HG02973 (cell line): ENCODE data around the gene TUBB6.

Experiments used
- ATAC-seq: cut with Tn5 transposase; IDR thresholded peaks from one replicate; pipeline ENCODE4 v1.9.1; 2021; ENCODE audit warnings: moderate library complexity; ENCODE audit not compliant: unreplicated experiment

TUBB6 gene

DNA sequence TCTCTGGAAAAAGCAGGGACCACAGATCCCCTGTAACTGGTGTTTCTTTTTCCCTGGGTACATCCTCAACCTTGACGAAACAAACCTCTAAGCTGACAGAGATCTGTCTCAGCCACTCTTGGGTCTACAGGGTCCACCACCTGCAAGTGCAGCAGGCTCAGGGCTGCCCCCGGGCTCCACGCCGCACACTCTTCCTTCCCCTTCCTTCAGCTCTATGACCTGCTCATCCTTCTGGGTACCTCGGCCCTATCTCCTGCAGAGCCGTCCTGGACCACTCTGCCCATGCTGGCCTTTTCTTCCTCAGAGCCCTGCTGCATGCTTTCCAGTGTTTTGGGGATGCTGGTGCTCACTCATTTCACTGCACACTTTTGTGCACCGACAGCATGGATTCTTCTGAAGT lies 27.5 kb downstream of the TUBB6 start:
- ATAC-seq: no peak

DNA sequence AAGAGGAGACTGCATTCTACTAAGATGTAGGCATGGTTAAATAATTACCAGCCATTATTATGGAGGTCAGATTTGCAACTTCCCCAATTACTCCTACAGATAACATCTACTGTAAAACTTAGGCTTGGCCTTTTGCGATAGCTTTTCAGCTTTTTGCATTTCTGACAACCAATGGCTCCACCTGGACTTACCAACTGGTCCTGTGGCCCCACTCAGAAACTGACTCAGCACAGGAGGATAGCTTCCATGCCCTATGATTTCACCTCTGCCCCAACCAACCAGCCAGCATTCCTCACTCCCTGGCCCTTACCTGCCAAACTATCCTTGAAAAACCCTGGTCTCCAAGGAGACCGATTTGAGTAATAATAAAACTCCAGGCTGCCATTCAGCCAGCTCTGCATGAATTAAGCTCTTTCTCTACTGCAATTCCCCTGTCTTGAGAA lies 28.2 kb downstream of the TUBB6 start:
- ATAC-seq: no peak

DNA sequence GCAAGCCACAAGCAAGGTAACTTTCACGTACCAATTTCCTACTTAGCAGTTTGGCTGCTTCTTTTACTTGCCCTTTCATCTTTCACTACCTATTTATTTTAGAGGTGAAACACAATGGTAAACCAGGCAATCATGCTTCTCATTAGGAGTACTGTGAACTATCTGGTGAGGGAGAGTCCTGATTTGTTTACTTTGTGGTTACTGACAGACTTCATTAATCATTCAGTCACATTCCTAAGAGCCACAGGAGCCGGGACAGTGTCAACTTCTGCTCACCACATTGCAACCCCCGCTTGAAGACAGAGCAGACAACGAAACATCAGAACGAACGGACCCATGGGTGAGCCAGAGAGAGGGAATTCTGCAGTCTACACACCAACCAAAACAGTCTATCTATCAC lies 28.8 kb downstream of the TUBB6 start:
- no peak for ATAC-seq

DNA sequence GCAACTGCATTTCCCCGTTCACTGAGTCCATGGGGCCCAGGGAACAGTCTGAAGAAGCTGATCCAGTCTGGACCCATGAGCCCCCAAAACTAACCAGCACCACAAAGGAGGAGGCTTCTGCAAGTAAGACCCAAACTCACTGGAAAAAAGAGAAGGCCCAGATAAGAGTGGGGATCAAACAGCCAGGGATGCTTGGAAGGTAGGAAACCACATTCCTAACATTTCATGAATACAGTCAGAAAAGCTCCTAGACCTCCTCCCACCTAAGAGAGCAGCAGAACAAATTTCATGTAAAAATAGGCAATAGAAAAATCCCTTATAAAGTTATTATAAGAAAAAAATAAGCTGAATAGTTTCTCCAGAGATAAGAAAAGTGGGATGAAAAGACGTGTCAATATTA lies 30.3 kb downstream of the TUBB6 start:
- ATAC-seq: no peak

DNA sequence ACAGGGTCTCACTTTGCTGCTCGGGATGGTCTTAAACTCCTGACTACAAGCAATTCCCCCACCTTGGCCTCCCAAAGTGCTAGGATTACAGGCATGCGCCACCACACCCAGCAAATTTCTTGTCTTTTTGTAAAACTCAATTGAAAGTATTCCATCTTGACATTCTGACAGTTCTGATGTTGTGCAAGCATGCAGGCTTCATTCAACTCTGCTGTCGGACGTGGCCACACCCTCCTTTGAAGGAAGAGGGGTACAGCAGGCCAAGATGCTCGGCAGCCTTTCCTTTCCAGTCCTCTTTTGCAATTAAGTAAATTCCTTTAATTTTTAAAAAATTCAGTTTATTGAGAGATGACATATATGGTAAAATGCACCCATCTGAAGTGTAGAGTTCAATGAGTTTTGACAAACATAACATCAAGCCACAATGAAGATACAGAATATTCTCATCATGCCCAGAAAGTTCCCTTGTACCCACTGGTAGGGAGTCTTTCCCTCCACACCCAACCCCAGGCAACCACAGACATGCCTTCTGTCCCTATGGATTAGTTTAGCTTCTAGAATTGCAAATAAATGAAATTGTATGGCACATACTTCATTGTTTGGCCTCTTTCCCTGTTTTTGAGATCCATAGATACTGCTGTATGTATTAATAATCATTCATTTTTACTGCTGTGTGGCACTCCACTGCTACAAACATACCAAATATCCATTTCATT lies 33.1 kb downstream of the TUBB6 start:
- ATAC-seq: no peak

DNA sequence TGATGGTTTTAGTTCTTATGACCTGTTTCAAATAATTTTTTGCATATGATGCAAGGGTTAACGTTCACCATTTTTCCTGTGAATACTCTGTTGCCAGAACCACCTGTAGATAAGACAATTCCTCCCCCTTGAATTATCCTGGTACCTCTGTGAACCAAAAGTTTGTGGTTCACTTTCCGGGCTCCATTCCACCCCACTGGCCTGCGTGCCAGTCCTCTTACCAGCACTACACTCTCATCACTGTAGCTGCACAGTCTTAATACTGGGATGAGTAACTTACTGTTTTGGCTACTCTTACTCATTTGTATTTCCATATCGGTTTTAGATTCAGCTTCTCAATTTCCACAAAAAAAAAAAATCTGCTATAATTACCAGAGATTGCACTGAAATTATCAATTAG lies 34.6 kb downstream of the TUBB6 start:
- no peak for ATAC-seq

DNA sequence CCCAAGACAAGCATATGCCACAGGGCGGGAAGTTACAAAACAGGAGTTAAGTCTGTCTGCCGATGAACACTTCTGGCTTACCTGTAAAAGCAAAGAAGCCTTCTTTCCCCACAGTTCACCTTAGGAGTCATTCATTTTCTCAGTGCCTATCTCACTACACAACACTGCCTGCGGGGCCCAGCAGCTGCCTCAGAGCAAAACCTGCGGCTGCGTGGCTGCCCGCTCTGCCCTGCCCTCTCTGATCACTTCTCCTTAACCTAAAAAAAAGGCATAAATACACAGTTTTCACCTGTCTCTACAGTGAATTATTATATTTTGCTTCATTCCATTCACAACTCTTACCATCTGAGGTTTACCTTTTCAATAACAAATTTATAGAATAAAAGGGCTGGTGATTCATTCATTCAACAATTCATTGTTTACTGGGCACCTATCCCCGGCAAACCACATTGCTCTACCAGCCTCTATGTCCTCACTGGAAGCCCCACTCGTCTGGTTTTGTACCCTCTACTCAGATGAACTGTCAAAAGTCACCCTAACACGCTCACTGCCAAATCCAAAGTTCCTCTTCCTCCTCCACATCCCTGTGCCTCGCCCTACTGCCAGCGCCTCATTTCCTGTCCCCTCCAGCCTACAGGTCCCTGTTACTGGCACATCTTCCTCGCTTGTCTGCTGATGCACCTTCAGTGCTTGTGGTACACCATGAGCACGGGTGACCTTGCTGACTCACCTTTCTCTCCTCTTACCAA lies 37.6 kb downstream of the TUBB6 start:
- ATAC-seq: no peak

DNA sequence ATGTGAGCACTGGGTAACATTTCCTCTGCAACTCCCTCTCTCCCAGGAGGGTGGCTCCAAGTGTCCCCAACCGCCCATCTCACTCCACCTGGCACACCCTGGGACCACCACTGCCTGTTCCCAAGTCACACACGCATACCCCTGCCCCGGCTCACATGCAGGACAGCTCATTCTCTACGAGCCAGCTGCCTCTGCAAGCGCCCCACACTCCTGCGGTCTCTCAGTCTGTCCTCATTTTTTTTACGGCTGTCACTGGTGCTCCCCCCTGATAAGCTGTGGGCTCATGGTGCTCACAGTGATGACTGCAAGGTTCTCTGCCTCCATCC lies 38.2 kb downstream of the TUBB6 start:
- no peak for ATAC-seq

DNA sequence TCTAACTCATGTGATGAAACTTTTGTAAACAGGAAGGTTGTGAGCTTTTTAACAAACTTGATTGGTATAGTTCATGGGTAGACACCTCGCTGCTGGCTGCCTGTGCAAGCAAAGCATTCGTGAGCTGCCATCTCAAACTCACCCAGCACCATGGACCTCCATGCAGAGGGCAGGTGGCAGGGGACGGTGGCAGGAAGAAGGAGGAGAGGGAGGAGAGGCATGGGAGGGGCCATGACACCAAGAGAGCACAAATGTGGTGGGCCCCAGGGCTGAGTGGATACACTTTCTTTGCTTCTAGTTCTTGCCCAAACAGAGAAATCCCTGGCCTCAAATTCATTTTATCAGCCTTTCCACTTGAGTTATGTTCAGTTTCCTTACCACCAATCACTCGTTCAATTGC lies 39.9 kb downstream of the TUBB6 start:
- ATAC-seq: no peak

DNA sequence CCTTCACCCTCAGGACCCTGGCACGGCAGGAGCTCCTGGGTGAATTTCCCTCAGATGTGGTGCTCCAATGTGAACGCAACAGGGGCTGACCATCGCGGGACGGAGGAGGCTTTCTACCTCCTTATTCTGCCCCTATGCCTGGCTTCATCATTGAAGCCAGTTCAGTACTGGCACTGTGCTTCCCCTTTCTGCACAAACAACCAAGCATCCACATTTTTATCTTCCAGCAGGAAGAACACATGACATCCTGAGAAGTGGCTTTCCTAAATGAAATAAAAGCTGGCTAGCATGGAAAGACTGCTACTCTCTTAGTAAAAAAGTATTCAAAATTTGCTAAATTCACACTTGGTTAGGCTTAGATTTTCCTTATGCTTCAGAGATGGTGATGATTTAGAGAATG lies 44.1 kb downstream of the TUBB6 start:
- ATAC-seq: no peak

DNA sequence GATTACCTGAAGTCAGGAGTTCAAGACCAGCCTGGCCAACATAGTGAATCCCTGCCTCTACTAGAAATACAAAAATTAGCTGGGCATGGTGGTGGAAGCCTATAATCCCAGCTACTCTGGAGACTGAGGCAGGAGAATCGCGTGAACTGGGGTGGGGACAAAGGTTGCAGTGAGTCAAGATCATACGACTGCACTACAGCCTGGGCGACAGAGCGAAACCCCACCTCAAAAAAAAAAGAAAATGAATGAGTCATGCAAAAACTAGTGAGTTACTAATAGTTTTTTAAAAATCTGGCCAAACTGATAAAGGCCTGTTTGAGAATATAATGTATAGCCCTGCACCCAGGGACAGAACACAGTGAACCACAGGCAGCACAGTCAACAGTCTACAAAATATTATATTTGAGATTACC lies 51.5 kb downstream of the TUBB6 start:
- no peak for ATAC-seq

DNA sequence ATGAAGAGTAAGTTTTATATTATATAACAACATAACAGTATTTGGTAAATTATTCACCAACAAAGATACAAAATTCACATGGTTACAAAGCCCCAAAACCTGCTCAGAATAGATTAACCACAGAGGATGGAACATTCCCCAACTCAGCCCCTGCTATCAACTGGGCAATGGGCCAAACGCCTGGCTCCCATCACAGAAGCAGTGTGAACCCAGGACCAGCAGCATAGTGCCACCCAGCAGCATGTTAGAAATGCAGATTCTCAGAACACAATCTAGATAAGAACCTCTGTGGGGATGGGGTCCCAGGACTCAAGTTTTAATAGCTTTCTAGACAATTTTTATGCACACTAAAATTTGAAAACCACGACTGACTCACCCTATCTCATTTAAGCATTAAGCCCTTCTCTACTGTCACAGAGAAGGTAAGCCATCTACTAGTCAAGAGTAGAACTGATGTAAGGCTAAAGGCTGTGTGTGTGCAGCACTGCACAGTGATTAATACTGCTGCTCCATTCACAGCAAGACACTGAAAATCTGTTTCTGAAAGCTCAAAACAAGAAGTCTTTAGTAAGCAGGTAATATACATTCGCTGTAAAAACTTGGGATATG lies 53.8 kb downstream of the TUBB6 start:
- no peak for ATAC-seq

DNA sequence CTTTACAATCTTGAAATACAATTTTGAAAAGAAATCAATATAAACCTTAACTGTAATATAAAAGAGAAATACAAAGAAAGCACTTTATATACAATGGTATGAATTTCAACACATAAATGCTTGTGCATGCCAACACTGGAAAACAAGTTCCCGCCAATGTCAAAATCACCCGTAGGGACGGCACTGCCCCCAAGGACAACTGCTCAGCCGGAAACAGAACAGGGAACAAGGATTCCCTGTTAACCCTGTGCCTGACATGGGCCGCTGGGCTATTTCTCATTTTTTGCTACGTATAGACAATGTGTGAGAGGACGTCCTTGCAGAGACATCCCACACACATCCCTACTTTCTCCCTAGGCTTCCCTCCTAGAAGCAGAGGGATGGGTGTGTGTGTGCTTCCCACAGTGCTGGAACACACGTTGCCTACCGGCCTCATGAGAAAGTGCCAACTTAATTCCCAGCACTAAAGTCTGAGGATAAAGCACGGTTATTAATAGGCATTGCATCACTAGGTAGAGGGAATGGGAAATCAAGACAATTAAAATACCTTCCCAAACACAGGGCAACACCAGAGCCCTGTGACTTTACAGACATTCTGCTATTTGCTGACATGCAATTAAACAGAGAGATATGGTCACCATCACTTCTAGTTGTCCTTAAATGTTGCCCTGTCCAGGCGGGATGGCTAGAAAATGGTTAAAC lies 54.6 kb downstream of the TUBB6 start:
- ATAC-seq: no peak

DNA sequence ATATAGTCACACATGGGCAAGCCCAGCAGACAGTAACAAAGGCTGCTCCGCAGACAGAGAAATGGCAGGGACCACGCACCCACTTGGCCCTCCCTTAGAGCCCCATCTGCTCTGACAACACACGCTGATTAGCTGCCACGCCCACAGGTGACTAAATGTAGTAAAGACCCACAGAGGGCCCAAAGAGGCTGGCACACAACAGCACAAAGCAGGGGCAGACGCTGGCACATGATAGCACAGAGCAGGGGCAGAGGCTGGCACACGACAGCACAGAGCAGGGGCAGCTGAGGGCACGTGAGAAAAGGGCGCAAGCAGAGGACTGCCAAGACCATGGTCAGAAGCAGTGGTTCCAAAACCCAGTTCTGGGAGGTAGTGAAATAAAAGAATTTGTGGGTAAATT lies 58.3 kb downstream of the TUBB6 start:
- no peak for ATAC-seq

DNA sequence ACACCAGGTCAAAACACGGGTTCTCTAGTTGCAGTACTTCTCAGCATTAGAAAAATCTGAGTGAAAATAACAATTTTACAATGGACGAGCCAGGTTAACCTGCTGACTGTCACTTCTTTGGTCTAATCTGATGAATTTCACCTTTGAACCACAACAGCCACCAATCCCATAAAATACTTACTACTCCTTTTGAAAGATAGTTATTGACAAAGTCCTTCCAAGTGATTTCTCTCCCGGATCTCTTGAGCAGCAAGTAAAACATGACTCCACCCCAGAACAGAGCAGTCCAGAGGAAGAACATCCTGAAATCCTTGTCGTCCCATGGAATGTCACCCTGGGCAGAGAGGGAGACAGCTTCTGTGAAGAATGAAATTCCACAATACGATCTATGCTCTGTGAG lies 58.7 kb downstream of the TUBB6 start:
- ATAC-seq: no peak

DNA sequence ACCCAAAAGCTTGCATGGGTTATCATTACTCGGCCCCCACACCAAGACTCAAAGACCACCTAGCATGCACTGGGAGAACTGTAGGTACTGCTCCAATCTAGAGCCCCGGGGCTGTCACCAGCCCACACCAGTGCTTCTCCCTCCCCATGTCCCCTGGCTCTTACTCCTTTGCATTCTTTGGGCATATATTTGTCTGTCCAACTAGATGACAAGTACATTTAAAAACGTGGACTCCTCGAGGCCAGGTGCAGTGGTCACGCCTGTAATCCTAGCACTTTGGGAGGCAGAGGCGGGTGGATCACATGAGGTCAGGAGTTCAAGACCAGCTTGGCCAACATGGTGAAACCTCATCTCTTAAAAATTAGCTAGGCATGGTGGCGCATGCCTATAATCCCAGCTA lies 61.2 kb downstream of the TUBB6 start:
- no peak for ATAC-seq

DNA sequence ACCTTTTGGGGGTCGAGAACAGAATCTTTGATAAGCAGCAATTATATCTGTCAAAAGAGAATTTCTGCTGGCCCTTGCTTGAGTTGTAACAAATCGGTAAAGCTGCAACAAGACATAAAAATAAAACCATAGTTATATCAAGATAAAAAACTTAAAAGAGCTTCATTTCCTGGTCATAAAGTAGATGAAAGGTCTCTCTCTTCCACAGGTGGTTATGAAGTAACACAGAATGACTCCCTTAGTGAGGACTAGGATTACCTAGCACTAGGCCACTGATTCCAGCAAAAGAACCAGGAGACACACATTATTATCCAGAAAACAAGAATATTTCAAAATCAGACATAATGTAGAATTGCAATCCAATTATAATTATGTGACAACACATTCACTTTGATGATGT lies 63.5 kb downstream of the TUBB6 start:
- ATAC-seq: no peak

DNA sequence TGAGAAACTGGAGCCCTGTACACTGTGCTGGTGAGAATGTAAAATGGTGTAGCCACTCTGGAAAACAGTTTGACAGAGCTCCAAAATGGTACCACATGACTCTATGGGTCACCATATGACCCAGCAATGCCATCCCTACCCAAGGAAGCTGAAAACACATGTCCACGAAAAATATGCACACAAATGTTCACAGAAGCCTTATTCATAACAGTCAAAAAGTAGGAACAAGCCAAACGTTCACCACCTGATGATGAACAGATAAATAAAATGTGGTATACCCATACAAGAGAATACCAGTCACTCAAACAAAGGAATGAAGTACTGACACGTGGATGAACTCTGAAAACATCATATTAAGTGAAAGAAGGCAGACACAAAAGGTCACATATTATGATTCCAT lies 64.4 kb downstream of the TUBB6 start:
- ATAC-seq: no peak

DNA sequence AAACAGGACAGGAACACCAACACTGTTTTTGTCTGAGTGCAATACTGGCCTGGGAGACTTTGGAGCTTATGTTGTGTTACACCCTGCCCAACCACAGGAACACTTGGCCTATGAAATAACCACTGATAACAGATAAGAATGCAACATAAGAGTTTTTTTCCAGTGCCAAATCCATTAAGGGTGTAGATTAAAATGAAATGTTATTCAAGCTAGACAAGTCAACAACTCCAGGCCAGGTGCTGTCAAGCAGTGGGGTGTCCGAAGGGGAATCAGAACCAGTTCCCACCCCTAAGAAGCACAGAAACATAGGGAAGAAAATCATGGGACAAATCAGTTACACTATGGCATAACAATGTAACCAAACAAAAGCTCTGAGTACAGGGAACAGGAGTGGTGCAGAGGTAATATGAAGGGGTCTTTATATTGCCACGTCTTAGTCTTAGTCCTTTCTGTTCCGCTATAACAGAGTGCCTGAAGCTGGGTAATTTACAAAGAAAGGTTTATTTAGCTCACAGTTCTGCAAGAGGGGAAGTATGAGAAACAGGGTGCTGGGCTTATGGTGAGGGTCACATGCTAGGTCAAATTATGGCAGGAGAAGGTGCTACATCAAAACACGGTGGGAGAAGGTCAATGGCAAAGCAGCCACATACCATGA lies 65.2 kb downstream of the TUBB6 start:
- ATAC-seq: no peak

DNA sequence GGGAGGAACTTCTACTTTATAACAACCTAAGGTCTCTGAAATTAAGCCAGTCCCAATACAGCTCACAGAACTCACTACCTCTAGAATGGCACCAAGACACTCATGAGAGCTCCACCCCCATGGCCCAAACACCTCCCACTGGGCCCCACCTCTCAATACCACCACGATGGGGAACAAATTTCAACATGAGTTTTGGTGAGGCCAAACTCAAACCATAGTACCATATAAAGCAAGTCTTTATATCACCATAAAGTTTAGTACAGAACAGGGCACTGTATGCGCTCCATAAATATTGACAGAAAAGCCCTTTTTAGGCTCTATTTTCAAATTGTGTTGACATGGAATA lies 65.7 kb downstream of the TUBB6 start:
- no peak for ATAC-seq

DNA sequence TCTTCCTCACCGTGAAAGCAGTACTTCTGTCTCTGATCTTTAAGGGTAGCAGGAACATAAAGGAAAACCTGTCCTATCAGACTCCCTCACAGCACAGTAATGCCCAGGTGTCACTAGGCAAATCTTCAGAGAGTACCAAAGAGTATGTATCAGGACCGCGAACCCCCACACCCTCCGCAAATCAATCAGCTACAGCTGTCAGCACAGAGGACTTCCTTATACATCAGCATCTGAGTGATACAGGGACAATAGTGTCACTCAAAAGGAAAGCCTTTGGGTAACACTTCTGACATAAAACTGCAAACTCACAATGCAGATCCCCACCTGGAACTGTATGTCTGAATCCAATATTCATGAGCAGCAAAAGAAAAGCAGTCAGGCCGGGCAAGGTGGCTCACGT lies 66.4 kb downstream of the TUBB6 start:
- ATAC-seq: no peak
